Activated CD4-positive, alpha-beta memory T cell treated with anti-CD3 and anti-CD28 coated beads, Interleukin-2, amount 10 ng/mL, durations not matched to agents 7 days and 5 days (primary cell): ENCODE measurements around the gene FAR1. TPM values are rescaled to one million over a fixed set of nuclear protein-coding genes. Genes with fewer than 3 reads are reported as not detected.
"Not testable (repeated sequence)": the region's sequence is repeated elsewhere in the genome, so short reads cannot be mapped to it uniquely, and the experiment has no call there.

Source experiments
- CTCF ChIA-PET: fragments of 350-600 bp; sonication (Branson Sonifier 250); formaldehyde crosslinking; loops from one replicate; lab custom pipeline; 2021; ENCODE audit warnings: antibody characterized with exemption, inconsistent platforms; lab: Charles Lee
- POLR2A ChIA-PET: fragments of 350-600 bp; sonication (Branson Sonifier 250); formaldehyde crosslinking; loops from one replicate; lab custom pipeline; 2021; ENCODE audit warnings: antibody characterized with exemption; lab: Charles Lee
- DNase-seq: peaks from one replicate; pipeline ENCODE4 v3.0.0-alpha.2; 2020
- H3K27ac Mint-ChIP-seq: one replicate; pipeline ENCODE4 v1.8.0; 2021; ENCODE audit warnings: mild to moderate bottlenecking, mixed read lengths
- H3K27me3 Mint-ChIP-seq: one replicate; pipeline ENCODE4 v1.8.0; 2021; ENCODE audit warnings: mixed read lengths
- H3K36me3 Mint-ChIP-seq: one replicate; pipeline ENCODE4 v1.8.0; 2021; ENCODE audit warnings: low read depth, mixed read lengths
- H3K4me1 Mint-ChIP-seq: one replicate; pipeline ENCODE4 v1.8.0; 2021; ENCODE audit warnings: mixed read lengths
- H3K4me3 Mint-ChIP-seq: one replicate; pipeline ENCODE4 v1.8.0; 2021; ENCODE audit warnings: mild to moderate bottlenecking, mixed read lengths
- H3K9me3 Mint-ChIP-seq: one replicate; pipeline ENCODE4 v1.8.0; 2021; ENCODE audit warnings: mixed read lengths
- total RNA-seq, 2 experiments: library from RNA; stranded (reverse); gene quantifications; one replicate each; pipeline ENCODE4 v1.2.3, GENCODE V29; 2021

Gene FAR1
- total RNA-seq, 2 experiments from 2014 or later = 55.1 to 57.6 TPM

GRCh38 chr11:13745165-13745564, 76.7 kb downstream of the FAR1 start:
- H3K27ac Mint-ChIP-seq = no peak overlapping the region
- no peak overlapping the region for H3K4me3 Mint-ChIP-seq
- no peaks in the 10 kb centered on the region for H3K4me1 Mint-ChIP-seq
- ChIA-PET CTCF (no interaction called here), POLR2A (no interaction called here)
- no peaks in the 10 kb centered on the region for H3K36me3 Mint-ChIP-seq
- DNase-seq = no peak
- no peaks in the 10 kb centered on the region for H3K9me3 Mint-ChIP-seq
- H3K27me3 Mint-ChIP-seq = peaks cover 25% of the 10 kb centered on the region

GRCh38 chr11:13753316-13753715, 84.8 kb downstream of the FAR1 start:
- CTCF ChIA-PET = not testable (repeated sequence)

GRCh38 chr11:13759050-13759449, 90.6 kb downstream of the FAR1 start:
- ChIA-PET POLR2A (no interaction called here), CTCF (no interaction called here)
- Mint-ChIP-seq H3K27ac (no peak overlapping the region), H3K9me3 (no peaks in the 10 kb centered on the region), H3K36me3 (no peaks in the 10 kb centered on the region), H3K4me1 (no peaks in the 10 kb centered on the region), H3K27me3 (peaks cover 8% of the 10 kb centered on the region), H3K4me3 (no peak overlapping the region)
- DNase-seq = no peak

More at GRCh38 chr11:13753316-13753715, 84.8 kb downstream of the FAR1 start:
- DNase-seq, H3K4me1 Mint-ChIP-seq, H3K9me3 Mint-ChIP-seq, H3K36me3 Mint-ChIP-seq, H3K4me3 Mint-ChIP-seq, H3K27ac Mint-ChIP-seq, POLR2A ChIA-PET: not testable (repeated sequence)
- peaks cover 15% of the 10 kb centered on the region for H3K27me3 Mint-ChIP-seq

DNA sequence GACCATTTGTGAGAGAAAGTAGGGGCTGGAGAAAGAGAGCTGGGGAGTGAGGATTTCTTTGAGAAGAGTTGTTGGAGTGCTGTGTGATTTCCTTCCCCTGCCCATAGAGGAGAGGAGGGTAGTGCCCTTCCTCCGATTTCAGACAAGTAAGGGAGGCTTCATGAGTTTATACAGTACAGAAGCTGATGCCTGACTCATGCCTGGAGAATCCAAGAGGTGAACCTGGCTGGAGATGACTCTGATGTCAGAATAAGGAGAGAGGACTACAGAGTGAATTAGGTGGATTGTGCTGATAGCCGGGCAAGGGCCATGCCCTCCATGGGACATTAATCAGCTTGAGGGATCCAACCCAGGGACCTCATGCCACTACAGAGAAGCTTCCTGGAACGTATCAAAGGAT, 91.6 kb downstream of the FAR1 start:
- Mint-ChIP-seq H3K27me3 (peaks cover 2% of the 10 kb centered on the region), H3K4me3 (no peak overlapping the region), H3K4me1 (no peaks in the 10 kb centered on the region), H3K27ac (no peak overlapping the region), H3K36me3 (no peaks in the 10 kb centered on the region), H3K9me3 (no peaks in the 10 kb centered on the region)
- no peak for DNase-seq
- POLR2A ChIA-PET = no interaction called here
- CTCF ChIA-PET = interaction anchor here (1.3 kb wide), 1 partner anchor 12 kb away, joined by 4 read pairs; no protein-coding TSS in a partner anchor

GRCh38 chr11:13761250-13761649, 92.8 kb downstream of the FAR1 start:
- Mint-ChIP-seq H3K4me1 (no peaks in the 10 kb centered on the region), H3K9me3 (no peaks in the 10 kb centered on the region), H3K36me3 (no peaks in the 10 kb centered on the region), H3K4me3 (no peak overlapping the region), H3K27ac (no peak overlapping the region), H3K27me3 (no peaks in the 10 kb centered on the region)
- CTCF ChIA-PET = no interaction called here
- DNase-seq = no peak
- POLR2A ChIA-PET = interaction anchor here (1.3 kb wide), 1 partner anchor 12 kb away, joined by 3 read pairs; no protein-coding TSS in a partner anchor

GRCh38 chr11:13761716-13762115, 93.2 kb downstream of the FAR1 start:
- ChIA-PET CTCF (no interaction called here), POLR2A (interaction anchor here (1.3 kb wide), 1 partner anchor 12 kb away, joined by 3 read pairs; no protein-coding TSS in a partner anchor)
- H3K9me3 Mint-ChIP-seq = no peaks in the 10 kb centered on the region
- H3K27me3 Mint-ChIP-seq = no peaks in the 10 kb centered on the region
- H3K4me3 Mint-ChIP-seq = no peak overlapping the region
- DNase-seq = no peak
- H3K27ac Mint-ChIP-seq = no peak overlapping the region
- no peaks in the 10 kb centered on the region for H3K36me3 Mint-ChIP-seq
- H3K4me1 Mint-ChIP-seq = no peaks in the 10 kb centered on the region

DNA sequence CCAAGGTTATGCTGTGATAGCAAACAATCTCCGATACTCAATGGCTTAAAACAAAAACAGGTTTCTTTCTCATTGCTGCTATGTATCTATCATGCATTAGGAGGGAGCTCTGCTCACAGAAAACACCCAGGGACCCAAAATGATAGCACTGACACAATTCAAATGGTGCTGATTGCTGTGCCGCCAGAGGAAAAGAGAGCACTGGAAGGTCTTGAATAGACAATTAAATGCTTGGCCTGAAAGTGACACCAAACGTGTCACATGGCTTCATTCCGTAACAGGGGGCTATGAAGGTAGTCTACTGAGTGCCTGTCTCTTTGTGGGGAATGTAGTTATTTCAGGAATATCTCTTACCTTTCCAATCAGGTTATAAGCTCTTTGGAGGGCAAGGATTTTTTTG, 94.2 kb downstream of the FAR1 start:
- no peaks in the 10 kb centered on the region for H3K36me3 Mint-ChIP-seq
- H3K4me3 Mint-ChIP-seq = no peak overlapping the region
- POLR2A ChIA-PET = no interaction called here
- no peaks in the 10 kb centered on the region for H3K4me1 Mint-ChIP-seq
- no peak for DNase-seq
- no peaks in the 10 kb centered on the region for H3K9me3 Mint-ChIP-seq
- H3K27me3 Mint-ChIP-seq = no peaks in the 10 kb centered on the region
- no peak overlapping the region for H3K27ac Mint-ChIP-seq
- CTCF ChIA-PET = no interaction called here

- Mint-ChIP-seq H3K27me3 (no peaks in the 10 kb centered on the region), H3K4me1 (no peaks in the 10 kb centered on the region), H3K27ac (no peak overlapping the region), H3K36me3 (no peaks in the 10 kb centered on the region), H3K4me3 (no peak overlapping the region), H3K9me3 (no peaks in the 10 kb centered on the region)
- CTCF ChIA-PET = no interaction called here
- POLR2A ChIA-PET = no interaction called here
- no peak for DNase-seq
These were observed 94.9 kb downstream of the FAR1 start for GRCh38 chr11:13763341-13763740.

DNA sequence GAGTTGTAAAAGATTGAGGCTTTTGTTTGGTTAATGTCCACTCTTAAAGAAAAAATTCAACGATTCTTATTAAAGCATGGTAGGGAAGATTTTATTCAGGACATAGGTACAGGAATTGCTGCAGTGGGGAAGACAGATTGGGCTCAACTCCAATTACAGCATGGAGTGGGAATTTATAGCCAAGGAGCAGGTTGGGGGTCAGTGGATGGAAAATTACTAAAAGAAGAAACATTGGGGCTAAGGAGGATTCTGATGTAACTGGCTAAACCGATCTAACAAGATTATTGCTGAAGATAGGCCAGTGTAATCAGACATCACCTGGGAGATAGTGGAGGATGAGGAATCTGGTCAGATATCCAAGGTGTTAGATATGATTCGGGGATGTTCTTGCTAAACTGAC, 97.4 kb downstream of the FAR1 start:
- Mint-ChIP-seq H3K27me3 (no peaks in the 10 kb centered on the region), H3K27ac (no peak overlapping the region), H3K4me1 (no peaks in the 10 kb centered on the region), H3K4me3 (no peak overlapping the region), H3K9me3 (no peaks in the 10 kb centered on the region), H3K36me3 (no peaks in the 10 kb centered on the region)
- ChIA-PET POLR2A (no interaction called here), CTCF (no interaction called here)
- DNase-seq = no peak

- Mint-ChIP-seq H3K27ac (no peak overlapping the region), H3K36me3 (no peaks in the 10 kb centered on the region), H3K27me3 (peaks cover 1% of the 10 kb centered on the region), H3K4me3 (no peak overlapping the region), H3K9me3 (no peaks in the 10 kb centered on the region), H3K4me1 (no peaks in the 10 kb centered on the region)
- ChIA-PET POLR2A (no interaction called here), CTCF (no interaction called here)
- no peak for DNase-seq
These were observed 99.0 kb downstream of the FAR1 start for GRCh38 chr11:13767471-13767870.

DNA sequence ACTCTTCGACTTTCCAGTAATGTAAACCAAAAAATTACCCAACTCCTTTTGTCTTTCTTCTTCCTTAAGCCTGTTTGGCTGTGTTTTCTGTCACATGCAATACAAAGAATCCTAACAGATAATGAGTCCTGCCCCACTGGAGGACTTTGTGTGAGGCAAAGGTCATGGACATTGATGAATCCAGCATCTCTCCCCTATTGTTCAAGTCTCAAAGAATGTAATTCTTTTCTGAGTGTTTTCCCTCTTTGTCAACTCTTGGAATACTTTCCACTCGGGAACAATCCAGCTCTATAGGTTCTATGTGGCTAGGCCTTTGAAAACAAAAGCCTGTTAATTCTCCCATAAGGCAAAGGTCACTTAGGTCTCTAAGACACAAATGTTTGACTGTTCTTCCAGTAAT, 100.7 kb downstream of the FAR1 start:
- ChIA-PET POLR2A (no interaction called here), CTCF (interaction anchor here (1.7 kb wide), 1 partner anchor 379 kb away, joined by 6 read pairs; no protein-coding TSS in a partner anchor)
- Mint-ChIP-seq H3K4me1 (no peaks in the 10 kb centered on the region), H3K9me3 (no peaks in the 10 kb centered on the region), H3K27ac (no peak overlapping the region), H3K4me3 (no peak overlapping the region), H3K27me3 (peaks cover 4% of the 10 kb centered on the region), H3K36me3 (no peaks in the 10 kb centered on the region)
- DNase-seq = no peak

- Mint-ChIP-seq H3K27ac (no peak overlapping the region), H3K36me3 (no peaks in the 10 kb centered on the region), H3K9me3 (no peaks in the 10 kb centered on the region), H3K4me3 (no peak overlapping the region), H3K27me3 (peaks cover 6% of the 10 kb centered on the region), H3K4me1 (peaks cover 3% of the 10 kb centered on the region)
- POLR2A ChIA-PET = no interaction called here
- DNase-seq = no peak
- CTCF ChIA-PET = interaction anchor here (0.6 to 4.2 kb wide), 6 partner anchors 181 to 1614 kb away, joined by 3 to 27 read pairs (median 9); no protein-coding TSS in a partner anchor
These were observed 102.7 kb downstream of the FAR1 start for GRCh38 chr11:13771151-13771550.

DNA sequence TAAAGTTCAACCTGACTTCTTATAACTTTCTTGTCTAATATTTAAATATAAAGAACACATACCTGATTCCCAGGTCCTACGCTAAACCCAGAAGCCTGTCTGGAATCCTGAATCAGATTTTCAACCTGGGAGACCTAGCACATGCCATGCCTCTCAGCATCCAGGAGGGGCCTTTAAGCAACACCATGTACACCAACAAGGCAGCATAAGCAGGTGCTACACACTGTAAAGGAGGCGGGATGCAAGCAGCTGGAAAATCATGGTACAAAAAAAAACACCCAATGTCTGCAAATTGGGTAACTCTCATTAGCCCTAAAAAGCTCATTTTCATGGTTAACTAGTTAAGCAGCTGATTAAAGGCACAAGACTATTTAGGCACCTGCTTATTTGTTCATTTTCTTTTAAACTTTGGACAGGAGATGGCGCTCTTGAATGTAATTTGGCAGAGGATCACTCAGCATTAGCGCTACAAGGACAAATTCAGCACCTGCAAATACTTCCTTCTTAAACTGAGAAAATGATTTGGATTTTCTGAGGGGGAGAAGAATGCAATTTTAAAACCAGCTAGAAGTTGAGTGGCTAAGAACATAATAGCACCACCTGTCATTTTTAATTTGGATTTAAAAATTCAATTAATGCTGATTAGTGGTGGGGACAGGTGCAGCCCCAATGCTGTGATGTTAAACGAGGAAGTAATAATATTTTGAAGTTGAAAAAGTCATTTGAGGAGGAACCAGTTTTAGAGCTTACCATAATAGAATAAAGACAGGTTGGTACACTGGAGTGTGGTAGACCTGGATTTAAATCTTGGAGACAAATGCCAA, 104.0 kb downstream of the FAR1 start:
- no peak for DNase-seq
- POLR2A ChIA-PET = interaction anchor here (0.6 kb wide), 1 partner anchor 687 kb away, joined by 3 read pairs; no protein-coding TSS in a partner anchor
- no peaks in the 10 kb centered on the region for H3K9me3 Mint-ChIP-seq
- peaks cover 3% of the 10 kb centered on the region for H3K4me1 Mint-ChIP-seq
- peaks cover 6% of the 10 kb centered on the region for H3K27me3 Mint-ChIP-seq
- H3K27ac Mint-ChIP-seq = no peak overlapping the region
- CTCF ChIA-PET = interaction anchor here (0.6 to 4.2 kb wide), 29 partner anchors 10 to 1135 kb away, joined by 3 to 34 read pairs (median 5); partner anchors contain the start of gene SPON1
- H3K4me3 Mint-ChIP-seq = no peak overlapping the region
- no peaks in the 10 kb centered on the region for H3K36me3 Mint-ChIP-seq
